HG03060 (cell line): ENCODE measurements around the gene RFX7.

Experiments
- ATAC-seq: cut with Tn5 transposase; IDR thresholded peaks from one replicate; pipeline ENCODE4 v1.9.1; 2021; ENCODE audit warnings: low read depth, moderate number of reproducible peaks; ENCODE audit not compliant: unreplicated experiment

The RFX7 gene

DNA sequence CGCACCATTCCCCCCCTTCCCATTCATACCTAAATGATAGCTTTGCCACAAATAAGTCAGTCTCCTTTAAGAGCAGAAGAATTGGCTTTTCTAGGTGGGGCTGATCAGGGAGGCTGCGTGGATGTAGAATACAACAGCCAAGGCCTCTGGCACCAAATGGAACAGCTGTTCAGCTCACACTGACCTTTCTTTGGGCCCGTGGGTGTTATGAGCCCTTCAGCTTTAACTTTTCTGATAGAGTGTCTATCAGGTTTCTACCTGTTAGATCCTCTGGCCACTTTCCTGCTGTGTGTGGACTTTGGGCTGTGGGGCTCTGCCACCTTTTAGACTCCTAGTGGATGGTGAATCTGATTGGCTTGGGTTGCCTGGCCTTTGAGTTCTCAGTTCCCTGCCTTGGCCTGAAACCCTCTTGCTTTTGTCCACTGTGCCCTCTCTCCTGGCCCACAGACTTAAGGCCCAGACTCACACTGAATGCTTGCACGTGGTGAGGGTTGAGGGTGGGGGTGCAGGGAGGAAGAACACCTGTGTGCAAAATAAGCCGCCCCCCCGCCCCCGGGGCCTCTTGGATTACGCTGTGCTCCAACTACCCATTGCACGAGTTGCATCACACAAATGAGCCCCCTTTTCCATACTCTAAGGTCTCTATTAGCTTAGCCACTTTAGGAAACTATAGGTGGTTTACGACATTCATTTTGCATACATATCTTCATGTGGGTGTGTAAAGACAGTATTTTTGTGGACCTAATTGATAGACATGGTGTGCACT lies 1.3 kb upstream of the RFX7 start:
- ATAC-seq: no peak

DNA sequence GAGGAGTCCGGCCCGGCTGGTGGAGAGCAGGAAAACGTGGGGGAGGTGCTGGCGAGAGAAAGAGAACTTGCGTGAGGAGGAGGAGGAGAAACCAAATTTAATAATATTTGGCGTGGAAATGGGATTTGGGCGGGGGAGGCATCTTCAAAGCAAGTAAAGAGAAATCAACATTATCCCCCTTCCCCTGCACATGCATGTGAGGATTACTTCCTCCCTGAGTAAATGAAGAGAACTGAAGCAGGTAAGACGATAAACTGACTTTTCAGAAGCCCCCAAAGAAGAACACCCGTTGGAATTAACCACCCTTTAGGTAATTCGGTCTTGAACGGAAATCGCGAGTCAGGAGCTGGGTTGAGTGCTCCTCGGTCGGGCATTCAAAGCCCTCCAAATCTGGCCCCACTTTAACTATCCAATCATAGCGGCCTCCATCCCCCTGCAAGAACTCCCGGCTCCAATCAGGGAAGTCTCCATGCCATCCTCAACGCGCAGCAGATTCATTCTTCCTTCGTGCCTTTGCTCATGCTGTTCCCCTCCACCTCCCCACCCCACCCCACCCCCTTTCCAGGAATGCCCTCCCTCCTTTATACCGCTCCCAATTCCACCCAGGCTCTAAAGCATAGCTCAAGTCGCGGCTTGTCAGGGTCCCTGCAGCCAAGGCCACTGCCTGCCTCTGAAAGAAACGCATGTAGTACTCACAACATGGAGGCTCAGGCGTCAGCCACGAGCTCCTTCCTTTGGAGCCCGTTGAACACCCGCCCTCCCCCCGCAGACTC lies 545 bp upstream of the RFX7 start:
- no peak for ATAC-seq

- no peak for ATAC-seq
Observed at GRCh38 chr15:56242576-56243162, 1.0 kb downstream of the RFX7 start.

GRCh38 chr15:56241374-56242105 lies 2.1 kb downstream of the RFX7 start:
- ATAC-seq: no peak

DNA sequence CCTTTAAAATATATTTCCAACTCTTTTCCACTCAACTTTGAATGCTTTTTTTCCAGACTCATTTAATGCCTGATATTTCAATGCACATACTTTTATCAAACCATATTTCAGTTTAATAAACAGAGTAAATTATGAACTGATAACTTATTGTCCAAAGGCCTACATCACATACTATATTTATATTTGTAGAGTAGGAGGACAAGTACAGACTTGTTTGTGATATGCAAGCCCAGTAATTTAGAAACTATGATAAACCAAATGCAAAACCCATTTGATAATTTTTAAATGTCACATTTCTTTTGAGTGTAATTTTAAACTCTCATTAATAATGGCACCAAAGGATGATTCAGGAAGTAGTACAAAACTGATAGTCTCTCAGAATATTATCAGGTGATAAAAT lies 3.3 kb downstream of the RFX7 start:
- no peak for ATAC-seq

DNA sequence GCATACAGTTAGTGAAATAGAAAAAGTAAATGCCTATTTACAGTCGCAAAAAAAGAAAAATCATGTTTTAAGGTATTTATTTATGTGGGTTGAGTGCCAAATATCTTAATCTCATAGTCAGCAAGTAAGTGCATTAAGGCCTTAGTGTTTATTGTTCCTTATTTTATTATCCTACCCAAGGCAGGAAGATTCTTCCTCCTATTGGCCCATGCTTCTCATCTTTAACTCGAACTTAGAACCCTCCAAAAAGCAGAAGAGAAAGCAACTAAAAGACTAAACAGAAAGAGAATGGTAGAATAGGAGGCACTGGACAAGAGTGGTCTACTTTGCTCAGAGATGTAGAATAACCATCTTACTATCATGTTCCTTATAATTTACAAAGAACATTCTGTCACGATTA lies 7.5 kb downstream of the RFX7 start:
- no peak for ATAC-seq

DNA sequence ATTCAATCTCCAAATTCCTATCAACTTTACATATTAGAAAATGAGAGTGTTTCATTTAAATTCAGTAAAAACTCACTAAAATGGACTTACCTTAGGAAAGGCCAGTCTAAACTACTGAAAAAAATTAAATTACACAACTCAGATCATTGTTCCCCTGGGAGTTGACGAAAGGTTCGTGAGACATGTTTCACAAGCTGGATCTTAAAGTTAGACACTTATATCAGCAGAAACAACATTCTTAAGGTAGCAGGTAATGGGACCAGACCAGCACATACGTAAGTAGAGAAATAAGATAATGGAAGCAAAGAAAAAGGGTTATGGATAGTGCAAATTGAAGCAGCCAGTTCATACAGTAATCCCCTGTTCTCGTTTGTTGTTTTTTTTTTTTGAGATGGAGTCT lies 8.9 kb downstream of the RFX7 start:
- no peak for ATAC-seq

DNA sequence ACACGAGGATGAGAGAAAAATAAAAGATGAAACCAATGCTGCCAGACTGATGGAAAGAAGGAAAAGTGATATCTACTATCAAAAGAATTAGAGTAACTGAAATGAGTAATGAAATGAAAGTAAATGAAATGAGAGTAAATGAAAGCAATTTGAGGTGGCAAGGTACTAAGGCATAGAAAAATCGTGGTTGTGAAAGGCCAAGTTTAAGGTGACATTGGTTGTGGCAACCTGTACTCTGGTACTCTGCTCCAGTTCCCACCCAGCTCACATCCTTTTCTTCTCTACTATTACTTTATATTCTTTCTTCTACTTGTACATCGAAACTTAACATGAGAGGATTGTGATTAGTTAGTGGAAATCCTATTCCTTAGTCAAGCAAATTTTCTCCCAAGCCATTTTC lies 10.1 kb downstream of the RFX7 start:
- ATAC-seq: no peak

- no peak for ATAC-seq
Observed at GRCh38 chr15:56232058-56232457, 11.6 kb downstream of the RFX7 start.

DNA sequence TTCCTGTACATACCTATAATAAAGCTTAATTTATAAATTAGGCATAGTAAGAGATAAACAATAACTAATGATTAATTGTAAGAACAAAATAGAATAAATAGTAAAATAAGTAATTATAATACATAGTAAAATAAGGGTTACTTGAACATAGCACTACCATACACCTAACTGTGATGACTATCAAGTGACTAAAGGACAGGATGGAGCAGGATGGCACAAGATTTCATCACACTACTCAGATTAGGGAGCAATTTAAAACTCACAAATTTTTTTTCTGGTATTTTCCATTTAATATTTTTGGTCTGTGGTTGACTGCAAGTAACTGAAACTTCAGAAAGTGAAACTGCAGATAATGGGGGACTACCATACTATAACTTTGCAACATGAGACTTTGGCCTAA lies 14.8 kb downstream of the RFX7 start:
- ATAC-seq: no peak

DNA sequence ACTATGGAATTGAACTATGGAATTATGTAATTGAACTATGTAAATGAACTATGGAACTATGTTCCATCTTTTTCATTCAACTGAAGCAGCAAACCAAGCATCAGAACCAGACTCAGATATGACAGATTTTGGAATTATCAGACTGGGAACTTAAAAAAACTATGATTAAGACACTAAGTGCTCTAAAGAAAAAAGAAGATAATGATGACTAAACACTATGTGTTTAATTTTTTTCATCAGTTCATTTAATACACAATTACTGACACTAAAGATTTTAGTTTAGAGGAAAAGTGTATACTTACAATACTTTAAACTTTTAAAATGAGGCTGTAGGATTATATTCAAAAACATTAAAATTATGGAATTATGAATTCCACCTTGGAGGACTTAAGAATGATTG lies 15.3 kb downstream of the RFX7 start:
- no peak for ATAC-seq

- ATAC-seq: no peak
Observed at GRCh38 chr15:56227780-56228179, 15.9 kb downstream of the RFX7 start.

GRCh38 chr15:56227306-56227705 lies 16.4 kb downstream of the RFX7 start:
- ATAC-seq: no peak

- ATAC-seq: no peak
Observed at GRCh38 chr15:56225520-56225919, 18.2 kb downstream of the RFX7 start.

DNA sequence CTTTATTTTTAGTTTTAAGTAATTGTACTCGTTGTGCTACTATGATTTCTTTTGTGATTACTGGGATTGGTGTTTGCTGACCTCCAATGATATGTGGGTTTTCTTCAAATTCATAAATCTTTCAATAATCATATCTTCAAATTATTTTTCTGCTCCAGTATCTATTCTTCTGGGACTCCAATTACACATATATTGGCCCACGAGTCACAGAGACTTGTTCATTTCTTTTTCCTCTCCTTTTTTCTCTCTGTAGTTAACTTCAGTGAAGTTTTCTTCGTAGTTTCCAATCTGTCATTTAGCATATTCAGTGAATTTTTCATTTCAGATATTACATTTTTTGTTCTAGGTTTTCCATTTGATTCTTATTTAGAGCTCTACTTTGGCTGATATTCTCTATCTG lies 21.4 kb downstream of the RFX7 start:
- no peak for ATAC-seq

GRCh38 chr15:56217341-56217740 lies 26.3 kb downstream of the RFX7 start:
- no peak for ATAC-seq

DNA sequence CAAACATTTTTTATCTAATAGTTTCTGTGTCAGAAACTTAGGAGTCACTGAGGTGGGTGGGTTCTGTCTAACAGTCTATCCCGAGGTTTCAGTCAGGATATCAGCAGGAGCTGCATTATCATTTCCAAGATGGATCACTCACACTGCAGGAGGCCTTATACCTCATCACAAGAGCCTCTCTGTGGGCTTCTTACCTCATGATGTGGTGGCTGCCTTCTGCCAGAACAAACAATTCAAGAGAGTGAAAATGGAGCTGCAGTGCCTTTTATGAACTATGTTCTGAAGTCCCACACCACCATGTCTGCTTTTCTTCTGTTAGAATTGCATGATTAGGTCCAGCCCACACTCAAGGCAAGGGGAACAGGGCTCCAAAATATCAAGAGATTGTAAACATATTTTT lies 27.9 kb downstream of the RFX7 start:
- ATAC-seq: no peak

DNA sequence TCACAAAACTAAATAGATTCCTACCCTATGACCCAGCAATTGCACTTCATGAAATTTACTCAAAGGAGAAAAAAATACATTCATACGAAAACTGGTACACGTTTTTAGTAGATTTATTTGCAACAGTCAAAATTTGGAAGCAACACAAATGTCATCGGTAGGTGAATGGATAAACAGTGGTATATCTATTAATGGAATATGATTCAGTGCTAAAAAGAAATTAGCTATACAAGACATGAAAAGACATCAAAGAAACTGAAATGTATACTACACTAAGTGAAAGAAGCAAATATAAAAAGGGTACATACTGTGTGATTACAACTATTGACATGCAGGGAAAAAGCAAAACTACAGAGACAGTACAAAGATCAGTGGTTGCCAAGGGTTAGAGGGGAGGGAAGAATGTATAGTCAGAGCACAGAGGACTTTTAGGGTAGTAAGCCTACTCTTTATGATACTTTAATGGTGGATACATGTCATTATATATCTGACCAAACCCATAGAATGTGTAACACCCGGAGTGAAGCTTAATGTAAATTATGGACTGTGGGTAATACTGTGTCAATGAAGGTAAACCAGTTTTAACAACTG lies 31.6 kb downstream of the RFX7 start:
- no peak for ATAC-seq

- no peak for ATAC-seq
Observed at GRCh38 chr15:56211064-56211463, 32.6 kb downstream of the RFX7 start.

DNA sequence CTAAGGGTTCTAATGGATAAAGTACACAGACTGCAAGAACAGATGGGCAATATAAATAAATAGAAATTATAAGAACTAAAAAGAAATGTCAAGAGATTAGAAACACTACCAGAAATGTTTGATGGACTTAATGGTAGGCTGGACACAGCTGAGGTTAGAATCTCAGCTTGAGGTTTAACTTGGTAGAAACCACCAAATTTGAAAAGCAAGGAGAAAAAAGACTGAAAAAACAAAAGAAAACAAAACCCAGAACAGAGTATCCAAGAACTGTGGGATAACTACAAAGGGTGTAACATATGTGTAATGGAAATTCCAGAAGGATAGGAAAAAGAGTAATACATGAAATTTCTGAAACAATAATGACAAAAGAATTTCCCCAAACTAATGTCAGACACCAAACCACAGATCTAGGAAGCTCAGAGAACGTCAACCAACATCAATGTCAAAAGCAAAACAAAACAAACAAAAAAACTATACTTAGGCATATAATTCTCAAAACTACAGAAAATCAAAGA lies 35.0 kb downstream of the RFX7 start:
- no peak for ATAC-seq

DNA sequence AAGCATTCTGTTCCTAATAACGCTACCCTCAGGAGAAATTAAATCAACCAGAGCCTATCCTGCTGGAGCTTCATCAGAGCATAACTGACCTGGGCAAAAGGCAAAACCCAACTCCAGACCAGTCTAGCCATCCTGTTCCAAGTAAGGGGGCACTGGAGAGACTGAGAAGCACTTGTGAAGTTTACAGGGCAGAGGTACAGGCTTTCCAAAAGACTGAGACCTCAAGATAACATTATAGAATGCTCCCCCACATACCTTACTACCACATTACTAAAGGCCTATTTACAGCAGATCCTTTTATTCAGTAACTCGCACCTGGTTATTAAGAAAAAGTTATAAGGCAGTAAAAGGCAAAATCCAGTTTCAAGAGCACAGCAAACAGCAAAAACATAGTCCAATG lies 35.5 kb downstream of the RFX7 start:
- ATAC-seq: no peak
